CD14-positive monocyte (primary cell): ENCODE data around the gene ELAVL2. TPM values are rescaled to one million over a fixed set of nuclear protein-coding genes. Genes with fewer than 3 reads are reported as not detected.

Source experiments
- DNase-seq, 3 donors: peaks; one replicate each; pipeline ENCODE4 v3.0.0-alpha.2; 2011 to 2022
- H2AFZ ChIP-seq: 2 replicates; pipeline ENCODE4 v1.6.0; 2012; ENCODE audit warnings: mild to moderate bottlenecking, low read depth, low read length, inconsistent platforms; ENCODE audit not compliant: insufficient read depth, poor library complexity, severe bottlenecking
- H3K27ac ChIP-seq, 2 donors: 1 replicate in 1 of 2; 2 replicates in 1 of 2; pipeline ENCODE4 v1.5.1; 2012 to 2013; ENCODE audit warnings: low read length in 2 of 2, control low read depth in 1 of 2, inconsistent platforms in 1 of 2, low read depth in 1 of 2, mild to moderate bottlenecking in 1 of 2
- H3K27me3 ChIP-seq, 2 donors: one replicate each; pipeline versions ENCODE4 v1.6.0 to v1.6.1; 2011 to 2013; ENCODE audit warnings: low read length in 2 of 2; ENCODE audit not compliant: control insufficient read depth in 2 of 2, insufficient read depth in 2 of 2
- H3K36me3 ChIP-seq, 2 donors: replicated peaks in 1 of 2; 1 replicate in 1 of 2; 2 replicates in 1 of 2; pipeline versions ENCODE4 v1.5.1 to v1.6.1; 2012 to 2013; ENCODE audit warnings: low read length in 2 of 2, control low read depth in 1 of 2, inconsistent platforms in 1 of 2, mild to moderate bottlenecking in 1 of 2; ENCODE audit not compliant: insufficient read depth in 2 of 2, control insufficient read depth in 1 of 2
- H3K4me1 ChIP-seq, 2 donors: 1 replicate in 1 of 2; 2 replicates in 1 of 2; pipeline versions ENCODE4 v1.5.1 to v1.6.1; 2012 to 2013; ENCODE audit warnings: low read length in 2 of 2, control low read depth in 1 of 2, inconsistent platforms in 1 of 2, mild to moderate bottlenecking in 1 of 2, moderate library complexity in 1 of 2; ENCODE audit not compliant: insufficient read depth in 2 of 2, control insufficient read depth in 1 of 2
- H3K4me2 ChIP-seq: replicated peaks from 2 replicates; pipeline ENCODE3; 2012; ENCODE audit warnings: low read length, moderate library complexity, mild to moderate bottlenecking; ENCODE audit not compliant: poor library complexity, severe bottlenecking; ENCODE audit errors: extremely low read depth
- H3K4me3 ChIP-seq, 3 experiments: fragments of 200-600 bp in 1 of 3; sonication (generic) in 1 of 3; replicated peaks in 1 of 3; 1 replicate in 2 of 3; 2 replicates in 1 of 3; pipeline ENCODE4 v1.5.1; 2011 to 2013; ENCODE audit warnings: low read length in 3 of 3, mild to moderate bottlenecking in 3 of 3, control low read depth in 2 of 3, low read depth in 2 of 3, inconsistent platforms in 1 of 3, moderate library complexity in 1 of 3
- H3K79me2 ChIP-seq: 2 replicates; pipeline ENCODE4 v1.6.0; 2012; ENCODE audit warnings: mild to moderate bottlenecking, control low read depth, inconsistent platforms, low read length, moderate library complexity; ENCODE audit not compliant: insufficient read depth
- H3K9ac ChIP-seq: 2 replicates; pipeline ENCODE4 v1.6.0; 2017; ENCODE audit warnings: low read length, mild to moderate bottlenecking; ENCODE audit not compliant: insufficient read depth, poor library complexity, severe bottlenecking
- H3K9me3 ChIP-seq, 2 donors: replicated peaks in 1 of 2; 1 replicate in 1 of 2; 2 replicates in 1 of 2; pipeline versions ENCODE4 v1.5.1 to v1.6.1; 2012 to 2013; ENCODE audit warnings: low read length in 2 of 2, control low read depth in 1 of 2; ENCODE audit not compliant: control insufficient read depth in 1 of 2, insufficient read depth in 1 of 2
- H4K20me1 ChIP-seq: 2 replicates; pipeline ENCODE4 v1.6.0; 2012; ENCODE audit warnings: mild to moderate bottlenecking, low read length, control low read depth, moderate library complexity; ENCODE audit not compliant: insufficient read depth
- H3K27ac Mint-ChIP-seq, 7 donors: one replicate each; pipeline ENCODE4 v1.8.0; 2020; ENCODE audit warnings: mild to moderate bottlenecking in 7 of 7, mixed read lengths in 7 of 7, moderate library complexity in 6 of 7, inconsistent platforms in 2 of 7
- H3K27me3 Mint-ChIP-seq, 3 donors: one replicate each; pipeline ENCODE4 v1.8.0; 2021 to 2022; ENCODE audit warnings: low read depth in 3 of 3, mild to moderate bottlenecking in 3 of 3, mixed read lengths in 3 of 3, moderate library complexity in 3 of 3, inconsistent platforms in 1 of 3
- H3K36me3 Mint-ChIP-seq, 2 donors: one replicate each; pipeline ENCODE4 v1.8.0; 2020; ENCODE audit warnings: mixed read lengths in 2 of 2, inconsistent platforms in 1 of 2, mild to moderate bottlenecking in 1 of 2
- H3K4me1 Mint-ChIP-seq: one replicate; pipeline ENCODE4 v1.8.0; 2020; ENCODE audit warnings: mild to moderate bottlenecking, mixed read lengths
- H3K4me3 Mint-ChIP-seq, 2 donors: one replicate each; pipeline ENCODE4 v1.8.0; 2020; ENCODE audit warnings: mild to moderate bottlenecking in 2 of 2, mixed read lengths in 2 of 2, moderate library complexity in 1 of 2
- H3K9me3 Mint-ChIP-seq, 7 donors: one replicate each; pipeline ENCODE4 v1.8.0; 2020 to 2022; ENCODE audit warnings: mixed read lengths in 7 of 7, mild to moderate bottlenecking in 6 of 7, moderate library complexity in 6 of 7, inconsistent platforms in 2 of 7
- CTCF ChIP-seq: fragments of 200-600 bp; IDR thresholded peaks from one replicate; pipeline ENCODE4 v1.8.0; 2022; ENCODE audit warnings: antibody characterized with exemption, mild to moderate bottlenecking
- WGBS: methylation state at CpG from one replicate; pipeline ENCODE4 v1.1.5; 2013; ENCODE audit warnings: missing lambda C conversion rate; ENCODE audit not compliant: insufficient coverage; 5-methylcytosine and 5-hydroxymethylcytosine counted together
- intact Hi-C, 2 donors: fragments of 100-400 bp; cut with micrococcal nuclease; formaldehyde crosslinking; loops; one replicate each; pipeline versions ENCODE4 v1.15.0 to v1.15.1; 2023
- polyA plus RNA-seq, 3 donors: library from polyadenylated mRNA; depleted of rRNA in 1 of 3; unstranded in 2 of 3; stranded (reverse) in 1 of 3; fragments of 300-500 nt in 2 of 3; fragments of >200 nt in 1 of 3; fragmentation: Illumina TruSeq in 2 of 3; gene quantifications; 1 replicate in 2 of 3; 2 replicates in 1 of 3; pipeline ENCODE4 v1.2.3, GENCODE V29; 2012 to 2021

ELAVL2 gene
- polyA plus RNA-seq, 3 donors: not detected

GRCh38 chr9:23752859-23753258, 73.2 kb downstream of the ELAVL2 start:
- no peak overlapping the region for H3K4me2 ChIP-seq
- no peaks in the 10 kb centered on the region for H3K27me3 ChIP-seq
- no peak for TF ChIP-seq CTCF
- no peaks in the 10 kb centered on the region for H3K36me3 Mint-ChIP-seq
- no peak overlapping the region for H3K9ac ChIP-seq
- no peaks in the 10 kb centered on the region for H3K9me3 ChIP-seq
- H3K36me3 ChIP-seq: no peaks in the 10 kb centered on the region
- DNase-seq: no peak
- peaks cover 0 to 3% (median 0%) of the 10 kb centered on the region in 7 donors for H3K9me3 Mint-ChIP-seq
- intact Hi-C loops: no loop called here
- H3K79me2 ChIP-seq: no peaks in the 10 kb centered on the region
- H2AFZ ChIP-seq: no peak overlapping the region
- H3K27ac ChIP-seq: no peak overlapping the region
- no peak overlapping the region for H3K4me3 Mint-ChIP-seq
- no peak overlapping the region for H3K4me3 ChIP-seq
- no peaks in the 10 kb centered on the region for H3K4me1 Mint-ChIP-seq
- no peaks in the 10 kb centered on the region for H4K20me1 ChIP-seq
- no peaks in the 10 kb centered on the region for H3K27me3 Mint-ChIP-seq
- H3K4me1 ChIP-seq: no peaks in the 10 kb centered on the region
- no peak overlapping the region for H3K27ac Mint-ChIP-seq
- 80% methylated on average over 1 of the region's 4 CpGs for WGBS

- H3K9me3 Mint-ChIP-seq: peaks cover 0 to 2% (median 0%) of the 10 kb centered on the region in 7 donors
- no peaks in the 10 kb centered on the region for H3K4me1 Mint-ChIP-seq
- WGBS: 100% methylated on average over 1 of the region's 4 CpGs
- no peaks in the 10 kb centered on the region for H4K20me1 ChIP-seq
- no peak overlapping the region for H3K4me2 ChIP-seq
- no peaks in the 10 kb centered on the region for H3K36me3 Mint-ChIP-seq
- no peak overlapping the region for H3K4me3 Mint-ChIP-seq
- H3K79me2 ChIP-seq: no peaks in the 10 kb centered on the region
- DNase-seq: no peak
- no peaks in the 10 kb centered on the region for H3K27me3 Mint-ChIP-seq
- no peaks in the 10 kb centered on the region for H3K36me3 ChIP-seq
- no peaks in the 10 kb centered on the region for H3K27me3 ChIP-seq
- intact Hi-C loops: no loop called here
- no peak overlapping the region for H2AFZ ChIP-seq
- H3K9me3 ChIP-seq: no peaks in the 10 kb centered on the region
- no peak overlapping the region for H3K27ac ChIP-seq
- no peak for TF ChIP-seq CTCF
- H3K27ac Mint-ChIP-seq: no peak overlapping the region
- H3K4me3 ChIP-seq: no peak overlapping the region
- no peaks in the 10 kb centered on the region for H3K4me1 ChIP-seq
- H3K9ac ChIP-seq: no peak overlapping the region
Observed at GRCh38 chr9:23751633-23752032, 74.4 kb downstream of the ELAVL2 start.
